NT2/D1 (cell line): ENCODE measurements around the gene OPRD1.

Experiments
- SUZ12 ChIP-seq: IDR thresholded peaks from 2 replicates; pipeline ENCODE4 v1.6.1; 2011; ENCODE audit not compliant: insufficient read length, insufficient read depth; ENCODE audit errors: extremely low read depth
- YY1 ChIP-seq: IDR thresholded peaks from 2 replicates; pipeline ENCODE4 v1.6.1; 2011; ENCODE audit not compliant: insufficient read length, insufficient read depth

- TF ChIP-seq YY1 = no peak
- TF ChIP-seq SUZ12 = no peak
Observed at GRCh38 chr1:28803051-28803450, 8.9 kb upstream of the OPRD1 start.
